Suppressor macrophage treated with lipopolysaccharide for 4 hours (primary cell): Measurements from ENCODE around the gene PVALEF.
A peak's percentile ranks its signal among the peaks of the same experiment; 100 is the strongest.
"Not testable (repeated sequence)": the region's sequence is repeated elsewhere in the genome, so short reads cannot be mapped to it uniquely, and the experiment has no call there.

Experiments
- DNase-seq: peaks from one replicate; pipeline ENCODE4 v3.0.0-alpha.2; 2020

Gene PVALEF

DNA sequence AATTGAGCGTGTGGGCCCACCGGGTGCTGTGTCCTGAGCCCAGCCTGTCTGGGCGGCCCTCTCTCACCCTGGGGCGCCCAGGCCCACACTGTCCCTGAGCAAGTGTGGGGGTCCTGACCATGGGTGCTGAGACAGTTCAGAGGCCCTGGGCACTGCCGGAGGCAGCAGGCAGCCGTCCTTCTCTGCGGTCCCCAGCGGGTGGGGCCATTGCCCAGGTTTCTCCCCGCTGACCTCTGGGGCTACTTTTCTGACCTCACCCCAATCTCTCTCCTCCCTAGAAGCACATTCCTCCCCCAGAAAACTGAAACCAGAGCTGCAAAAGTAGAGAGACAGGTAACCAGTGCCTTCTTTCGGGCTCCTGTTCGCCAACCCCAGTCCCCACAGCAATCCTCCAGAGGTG, 36.0 kb upstream of the PVALEF start:
- no peak for DNase-seq

DNA sequence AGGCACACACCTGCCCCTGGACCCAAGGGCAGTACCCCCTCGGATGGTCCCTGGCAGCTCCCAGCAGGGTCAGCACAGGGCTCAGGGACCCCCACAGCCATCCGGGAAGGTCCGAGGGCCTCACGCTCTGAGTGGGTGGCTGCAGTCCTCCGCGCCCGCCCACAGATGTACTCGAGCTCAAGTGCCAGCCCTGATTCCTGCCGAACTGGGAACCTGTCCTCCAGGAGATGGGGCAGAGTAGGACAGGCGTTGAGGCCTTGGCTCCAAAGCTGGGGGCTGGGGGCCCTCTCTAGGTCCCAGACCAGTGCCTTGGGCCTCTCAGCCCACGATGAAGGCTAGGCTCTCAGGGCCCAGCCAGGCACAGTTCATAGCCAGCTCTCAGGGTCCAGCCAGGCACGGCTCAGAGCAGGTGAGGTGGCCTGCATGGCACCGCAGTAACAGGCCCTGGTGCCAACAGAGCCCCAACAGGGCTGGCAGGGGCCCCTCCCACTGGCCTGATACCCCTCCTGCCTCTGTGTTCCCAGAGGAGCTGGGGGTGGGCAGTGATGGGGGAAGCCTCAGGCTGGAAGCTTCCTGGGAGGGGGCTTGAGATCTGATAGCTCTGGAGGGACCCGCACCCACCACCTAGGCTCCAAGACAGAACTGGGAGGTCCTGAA, 35.5 kb upstream of the PVALEF start:
- DNase-seq, result no peak

DNA sequence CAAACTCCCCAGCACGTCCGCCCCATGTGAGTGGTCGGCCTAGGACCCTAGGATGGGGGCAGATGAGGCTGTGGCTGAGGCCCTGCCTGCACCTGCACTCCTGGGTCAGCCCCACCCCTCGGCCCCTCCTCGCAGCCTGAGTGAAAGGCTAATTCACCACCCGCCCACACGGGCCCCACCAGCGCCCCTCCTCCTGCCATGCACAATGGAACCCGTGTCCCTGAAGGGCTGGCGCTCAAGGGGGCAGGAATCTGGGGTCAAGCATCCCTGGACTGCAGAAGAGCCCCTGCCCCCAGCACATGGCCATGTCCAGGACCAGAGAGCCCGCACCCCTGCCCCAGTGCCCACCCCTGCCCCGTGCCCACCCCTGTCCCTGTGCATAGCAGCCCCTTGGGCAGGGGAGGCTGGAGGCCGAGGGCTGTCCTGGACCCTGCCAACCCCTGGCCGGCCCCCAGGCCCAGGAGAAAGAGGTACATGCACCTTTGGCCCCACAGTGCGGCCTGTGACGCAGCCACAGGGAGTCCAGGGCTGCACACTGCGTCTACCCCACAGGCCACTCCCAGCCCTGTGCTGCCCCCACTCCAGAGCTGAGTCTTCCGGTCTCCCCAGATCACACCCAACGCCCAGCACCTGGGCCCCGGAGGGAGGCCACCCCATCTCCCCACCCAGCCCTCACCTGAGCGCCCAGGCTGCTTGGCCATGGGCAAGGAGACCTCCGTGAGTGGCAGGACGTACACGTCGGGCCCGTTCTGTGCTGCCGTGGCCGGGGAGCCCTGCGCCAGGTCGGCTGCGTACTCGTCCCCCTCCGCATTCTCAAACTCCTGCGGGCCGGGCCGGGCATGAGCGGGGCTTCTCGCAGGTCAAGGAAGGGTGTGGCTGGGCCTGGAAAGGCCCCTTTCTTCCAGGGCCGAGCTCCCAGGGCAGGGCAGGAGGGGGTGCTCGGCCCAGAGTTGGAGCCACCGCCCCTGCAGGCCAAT, 34.6 kb upstream of the PVALEF start:
- no peak for DNase-seq

DNA sequence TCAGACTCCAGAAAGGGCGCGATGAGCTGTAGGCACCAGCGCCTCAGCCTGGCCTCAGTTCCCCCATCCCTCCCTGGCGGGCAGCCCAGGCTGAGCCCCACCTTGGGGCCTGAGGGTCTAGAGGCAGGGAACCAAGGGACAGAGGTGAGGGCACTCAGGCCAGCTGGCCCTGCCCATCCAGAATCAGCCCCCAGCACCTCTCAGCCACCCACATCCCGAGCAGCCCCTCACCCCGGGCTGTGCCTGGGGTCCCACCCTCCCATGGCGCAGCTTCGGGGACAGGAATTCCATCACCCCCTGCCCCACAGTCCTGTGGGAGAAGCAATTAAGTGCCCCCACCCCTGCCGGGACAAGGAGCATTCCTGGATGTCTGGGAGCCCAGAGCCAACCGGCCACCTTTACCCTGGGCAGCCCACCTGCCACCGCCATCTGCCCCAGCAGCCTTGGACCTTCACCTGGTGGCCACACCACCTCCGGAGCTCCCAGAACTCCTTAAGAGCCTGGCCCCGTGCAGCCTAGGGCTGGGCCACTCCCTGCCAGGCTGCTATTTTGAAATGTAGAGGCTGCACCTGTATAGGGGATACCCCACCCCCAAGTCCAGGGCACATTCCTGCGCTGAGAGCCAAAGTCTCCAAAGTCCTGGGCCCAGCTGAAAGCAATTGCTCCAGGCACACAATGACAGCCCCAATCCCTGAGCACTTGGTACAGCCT, 33.7 kb upstream of the PVALEF start:
- no peak for DNase-seq

DNA sequence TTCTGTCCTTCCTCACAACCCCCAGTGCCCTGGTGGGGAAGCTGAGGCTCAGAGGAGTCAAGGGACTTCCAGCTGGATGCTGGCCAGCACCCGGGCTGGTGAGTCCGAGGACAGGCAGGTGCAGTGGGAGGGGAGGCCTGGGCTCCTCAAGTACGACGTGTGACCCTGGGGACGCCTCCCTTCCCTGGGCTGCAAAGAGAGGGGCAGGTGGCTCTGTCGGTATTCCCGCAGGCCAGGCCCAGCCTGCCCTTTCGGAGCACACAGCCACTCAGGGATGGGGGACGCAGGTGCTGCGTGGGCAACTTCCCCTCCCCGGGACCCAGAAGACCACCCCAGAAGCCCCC, 33.1 kb upstream of the PVALEF start:
- no peak for DNase-seq

DNA sequence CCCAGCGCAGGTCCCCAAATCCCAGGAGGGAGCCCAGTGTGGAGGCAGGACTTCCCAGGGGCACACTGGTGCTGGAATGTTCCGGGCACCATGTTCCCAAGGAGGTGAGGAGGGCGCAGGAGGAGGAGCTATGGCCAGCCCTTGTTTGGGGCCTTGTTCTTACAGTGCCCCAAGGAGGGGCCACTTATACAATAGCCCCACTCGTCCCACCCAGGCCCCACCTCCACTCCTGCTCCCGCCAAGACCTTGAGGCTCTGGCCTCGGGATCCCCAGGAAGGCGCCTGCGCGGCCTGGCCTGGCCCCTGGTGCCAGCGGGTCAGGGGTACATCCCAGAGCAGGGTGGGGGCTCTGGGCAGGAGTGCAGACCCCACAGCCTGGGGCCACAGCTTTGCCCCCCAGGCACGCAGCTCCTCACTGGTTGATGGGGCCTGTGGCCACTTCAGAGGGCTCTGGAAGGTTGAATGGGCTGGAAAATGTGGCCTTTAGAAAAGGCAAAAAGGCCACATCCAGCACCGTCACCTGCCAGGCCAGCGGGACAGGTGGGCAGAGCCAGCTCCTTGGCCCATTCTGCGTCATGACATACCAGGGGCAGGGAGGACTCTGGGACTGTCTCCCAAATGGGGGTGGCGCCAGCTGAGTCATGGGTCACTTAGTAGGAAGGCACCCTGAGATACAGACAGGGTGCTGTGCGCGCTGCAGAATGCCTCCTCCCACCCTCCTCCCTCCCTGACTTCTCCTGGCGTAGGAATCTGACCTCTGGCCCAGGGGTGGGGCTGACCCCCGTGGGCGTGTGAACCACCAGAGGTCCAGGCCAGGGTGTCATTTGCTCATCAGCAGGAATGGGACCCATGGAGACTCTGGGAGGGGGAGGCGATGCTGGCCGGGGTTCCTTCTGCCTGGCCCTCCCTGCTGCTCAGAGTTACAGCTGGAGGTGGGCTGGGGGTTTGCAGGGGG, 32.3 kb upstream of the PVALEF start:
- DNase-seq, result peak; percentile 23

DNA sequence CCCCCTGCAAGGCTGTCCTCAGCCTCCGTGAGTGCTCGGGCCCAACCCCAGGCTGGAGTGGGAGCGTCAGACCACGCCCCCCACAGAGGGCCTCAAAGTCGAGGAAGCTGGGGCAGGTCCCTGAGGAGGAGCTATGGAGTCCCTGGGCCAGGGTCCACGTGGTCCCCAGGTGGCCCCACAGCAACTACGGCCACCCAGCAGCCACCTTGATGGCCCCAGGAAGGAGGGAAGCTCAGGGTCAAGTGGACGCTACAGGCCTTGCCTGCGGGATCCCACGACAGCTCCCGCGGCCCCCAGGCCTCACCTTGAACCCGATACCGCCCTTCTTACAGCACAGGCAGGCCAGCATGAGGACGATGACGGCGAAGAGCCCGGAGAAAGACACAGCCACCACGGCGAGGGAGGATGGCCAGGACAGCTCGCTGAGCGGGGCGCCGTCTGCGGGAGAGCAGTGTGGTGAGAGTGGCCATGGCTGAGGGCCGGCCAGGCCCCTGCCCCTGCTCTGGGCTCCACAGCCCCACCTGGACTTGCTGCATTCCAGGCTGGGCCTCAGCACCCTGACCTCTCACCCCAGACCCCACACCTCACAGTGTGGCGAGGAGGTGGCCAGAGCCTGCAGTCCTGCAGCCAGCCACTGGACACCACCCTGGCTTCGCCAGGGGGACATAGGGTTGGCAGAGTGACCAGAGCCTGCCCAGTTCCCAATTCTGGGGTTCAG, 31.1 kb upstream of the PVALEF start:
- DNase-seq, result no peak

DNA sequence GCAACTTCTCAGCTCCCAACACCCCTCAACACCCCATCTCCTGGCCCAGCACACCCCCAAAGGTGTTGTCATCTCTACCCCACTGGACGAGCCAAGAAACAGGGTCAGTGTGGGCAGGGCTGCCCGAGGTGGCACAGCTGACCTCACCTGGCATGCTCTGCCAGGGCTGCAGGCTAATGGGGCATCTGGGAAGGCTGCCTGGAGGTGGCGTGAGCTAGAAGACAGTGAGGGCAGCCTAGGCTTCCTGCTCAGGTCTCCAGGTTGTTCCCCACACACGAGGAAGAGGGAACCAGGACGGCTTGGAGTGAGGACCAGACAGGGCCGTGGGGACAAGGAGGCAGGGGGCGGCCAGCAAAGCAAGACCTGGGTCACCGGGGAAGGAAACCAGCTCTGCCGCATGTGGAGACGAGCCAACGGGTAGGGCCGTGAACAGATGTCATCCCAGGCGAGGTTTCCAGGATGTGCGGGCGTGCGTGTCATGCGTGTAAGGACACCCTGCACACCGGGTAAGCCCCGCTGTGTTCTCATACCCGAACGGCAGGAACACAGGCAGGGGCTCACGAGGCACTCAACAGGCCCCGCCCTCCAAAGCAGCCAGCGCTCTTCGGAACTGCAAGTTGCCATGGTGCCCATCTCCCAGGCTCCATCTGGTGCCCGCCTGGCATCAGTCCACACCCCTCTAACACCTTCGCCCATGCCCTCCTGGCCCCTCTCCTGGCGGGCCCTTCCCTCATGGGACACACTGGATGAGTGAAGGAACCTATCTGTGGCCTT, 29.6 kb upstream of the PVALEF start:
- no peak for DNase-seq

DNA sequence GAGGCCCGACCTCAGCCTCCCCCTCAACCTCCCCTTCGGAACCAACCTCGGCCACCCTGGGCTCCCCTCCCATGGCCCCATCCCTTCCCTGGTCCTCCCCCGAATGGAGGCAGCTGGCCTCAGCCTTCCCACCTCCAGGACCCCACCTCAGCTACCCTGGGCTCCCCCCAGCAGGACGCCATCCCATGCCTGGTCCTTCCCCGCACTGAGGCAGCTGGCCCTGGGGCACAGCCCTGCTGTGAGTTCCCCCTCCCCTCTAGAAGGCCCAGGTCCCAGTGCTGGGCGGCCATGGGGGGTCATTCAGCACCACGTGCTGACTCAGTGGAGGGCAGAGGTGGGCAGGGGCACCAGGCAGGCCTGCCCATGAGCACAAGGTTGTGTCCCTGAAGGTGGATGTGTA, 28.9 kb upstream of the PVALEF start:
- no peak for DNase-seq

DNA sequence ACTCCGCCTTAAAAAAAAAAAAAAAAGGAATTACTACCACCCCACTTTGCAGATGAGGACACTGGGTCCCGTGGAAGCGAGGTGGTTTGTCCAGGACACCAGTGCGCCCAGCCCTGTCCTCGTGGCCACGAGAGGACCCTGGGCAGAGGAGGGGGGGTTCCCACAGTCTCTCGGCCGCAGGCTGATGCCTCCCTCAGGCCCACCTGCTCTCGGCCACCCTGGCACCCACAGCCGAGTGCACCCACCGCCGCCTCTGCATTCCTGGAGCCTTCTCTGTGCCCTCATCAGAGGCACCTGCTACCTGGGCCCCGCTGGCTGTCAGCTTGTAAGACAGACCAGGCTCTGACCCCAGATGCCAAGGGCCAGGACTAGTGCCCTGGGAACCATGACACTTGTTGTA, 28.1 kb upstream of the PVALEF start:
- DNase-seq, result no peak

DNA sequence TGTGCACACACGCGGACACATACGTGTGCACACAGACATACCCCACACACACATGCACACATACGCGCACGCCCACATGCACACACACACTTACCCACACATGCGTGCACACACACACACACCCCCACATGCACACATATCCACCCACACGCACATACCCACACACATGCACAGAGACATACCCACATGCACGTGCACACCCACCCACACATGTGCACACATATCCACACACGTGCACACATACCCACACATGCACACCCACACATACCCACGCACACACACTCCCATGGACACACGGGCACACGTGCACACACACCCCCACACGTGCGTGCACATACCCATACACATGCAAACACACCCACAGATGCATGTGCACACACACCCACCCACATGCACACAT, 27.2 kb upstream of the PVALEF start:
- DNase-seq, result no peak

DNA sequence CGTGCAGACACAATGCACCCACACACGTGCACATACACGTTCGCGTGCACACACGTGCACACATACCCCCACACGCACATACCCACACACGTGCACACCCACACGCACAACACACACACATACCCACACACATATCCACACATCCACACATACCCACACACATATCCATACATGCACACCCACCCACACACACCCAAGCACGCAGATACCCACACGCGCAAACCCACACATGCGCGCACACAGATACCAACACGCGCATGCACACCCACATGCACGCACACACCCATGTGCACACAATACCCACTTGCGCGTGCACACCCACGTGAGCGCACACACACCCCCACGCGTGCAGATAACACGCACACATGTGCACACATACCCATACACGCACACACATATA, 26.8 kb upstream of the PVALEF start:
- no peak for DNase-seq

DNA sequence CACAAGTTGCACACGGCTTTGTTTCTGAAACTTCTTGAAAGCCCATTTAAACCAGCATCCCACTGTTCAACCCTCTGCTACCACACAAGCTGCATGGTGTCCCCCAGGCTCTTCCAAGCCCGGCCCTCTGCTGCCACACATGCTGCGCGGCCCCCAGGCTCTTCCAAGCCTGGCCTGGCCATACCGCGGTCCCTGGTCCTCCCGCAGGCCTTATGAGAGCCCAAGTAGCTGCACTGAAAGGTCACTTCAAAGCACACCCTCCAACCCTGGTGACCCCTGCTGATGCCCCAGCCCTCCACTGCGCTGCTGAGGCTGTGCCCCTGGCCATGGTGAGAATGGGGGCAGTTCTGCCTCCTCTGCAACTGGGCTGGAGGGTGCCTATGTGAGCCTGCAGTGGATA, 25.9 kb upstream of the PVALEF start:
- DNase-seq, result no peak

DNA sequence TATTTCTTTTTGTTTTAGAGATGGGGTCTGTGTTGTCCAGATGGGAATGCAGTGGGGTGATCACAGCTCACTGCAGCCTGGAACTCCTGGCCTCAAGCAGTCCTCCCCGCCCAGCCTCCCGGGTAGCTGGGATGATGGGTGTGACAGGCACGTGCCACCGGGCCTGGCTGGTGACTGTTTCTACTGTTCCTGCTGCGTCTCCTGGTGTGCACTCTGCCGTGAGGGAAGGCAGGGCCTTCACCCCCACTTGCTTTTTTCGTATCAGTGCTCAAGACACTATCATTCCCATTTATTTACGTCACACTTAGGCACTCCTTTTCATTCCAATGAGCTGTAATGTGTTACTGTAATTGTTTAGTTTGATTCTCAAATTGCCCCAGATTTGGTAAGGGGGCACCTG, 25.3 kb upstream of the PVALEF start:
- no peak for DNase-seq

DNA sequence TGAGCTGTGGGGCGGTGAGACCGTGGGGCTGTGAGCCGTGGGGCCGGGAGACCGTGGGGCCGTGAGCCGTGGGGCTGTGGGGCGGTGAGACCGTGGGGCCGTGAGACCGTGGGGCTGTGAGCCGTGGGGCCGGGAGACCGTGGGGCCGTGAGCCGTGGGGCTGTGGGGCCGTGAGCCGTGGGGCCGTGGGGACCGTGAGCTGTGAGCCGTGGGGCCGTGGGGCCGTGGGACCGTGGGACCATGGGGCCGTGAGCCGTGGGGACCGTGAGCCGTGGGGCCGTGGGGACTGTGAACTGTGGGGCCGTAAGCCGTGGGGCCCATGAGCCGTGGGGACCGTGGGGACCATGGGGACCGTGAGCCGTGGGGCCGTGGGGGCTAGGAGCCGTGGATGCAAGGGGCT, 24.6 kb upstream of the PVALEF start:
- DNase-seq, result no peak

DNA sequence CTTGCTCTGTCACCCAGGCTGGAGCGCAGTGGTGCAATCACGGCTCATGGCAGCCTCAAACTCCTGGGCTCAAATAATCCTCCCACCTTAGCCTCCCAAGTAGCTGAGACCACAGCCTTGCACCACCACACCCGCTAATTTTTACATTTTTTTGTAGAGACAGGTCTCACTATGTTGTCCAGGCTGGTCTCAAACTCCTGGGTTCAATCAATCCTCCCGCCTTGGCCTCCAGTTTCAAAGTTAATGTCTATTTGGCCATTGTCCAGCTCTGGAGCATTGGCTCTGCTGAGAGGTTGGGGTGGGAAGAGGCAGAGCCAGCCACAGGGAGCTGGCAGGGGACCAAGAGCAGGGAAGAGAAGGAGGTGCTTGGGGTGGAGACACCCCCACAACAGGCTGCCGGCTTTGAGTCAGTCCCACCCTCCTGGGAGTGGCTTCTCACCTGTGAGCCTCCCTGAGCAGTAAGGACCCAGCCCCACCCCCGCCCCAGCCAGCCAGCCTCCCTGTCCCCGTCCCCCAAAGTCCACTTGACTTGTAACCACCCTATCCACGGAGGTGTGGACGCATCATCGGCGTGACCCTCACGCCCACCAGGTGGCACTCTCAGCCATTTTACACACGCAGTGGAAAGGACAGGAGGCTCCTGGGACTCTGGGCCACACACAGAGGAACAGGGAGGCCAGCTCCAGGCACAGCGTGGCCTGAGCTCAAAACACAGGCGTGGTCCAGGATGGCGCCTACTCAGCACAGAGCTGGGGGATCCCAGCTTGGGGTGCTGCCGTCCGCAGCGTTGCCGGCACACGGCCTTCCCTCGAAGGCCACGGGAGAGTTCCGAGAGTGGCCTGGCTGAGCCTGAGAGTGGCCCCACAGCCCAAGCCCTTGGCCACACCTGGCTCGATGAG, 22.8 kb upstream of the PVALEF start:
- peak; percentile 89 for DNase-seq

DNA sequence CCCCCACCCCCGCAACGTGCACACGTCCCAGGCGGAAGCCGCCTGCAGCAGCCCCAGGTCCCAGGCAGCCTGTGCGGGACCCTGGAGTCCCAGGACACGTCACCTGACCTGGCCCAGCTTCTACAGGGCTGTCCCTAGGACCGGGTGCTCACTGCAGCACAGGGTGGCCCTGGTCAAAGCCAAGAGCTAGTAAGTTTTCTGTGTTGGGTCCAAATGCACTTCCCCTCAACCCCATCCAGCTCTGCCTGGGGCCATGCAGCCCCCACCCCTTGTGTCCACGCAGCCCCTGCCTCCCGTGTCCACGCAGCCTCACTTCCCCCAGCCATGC, 22.1 kb upstream of the PVALEF start:
- no peak for DNase-seq

DNA sequence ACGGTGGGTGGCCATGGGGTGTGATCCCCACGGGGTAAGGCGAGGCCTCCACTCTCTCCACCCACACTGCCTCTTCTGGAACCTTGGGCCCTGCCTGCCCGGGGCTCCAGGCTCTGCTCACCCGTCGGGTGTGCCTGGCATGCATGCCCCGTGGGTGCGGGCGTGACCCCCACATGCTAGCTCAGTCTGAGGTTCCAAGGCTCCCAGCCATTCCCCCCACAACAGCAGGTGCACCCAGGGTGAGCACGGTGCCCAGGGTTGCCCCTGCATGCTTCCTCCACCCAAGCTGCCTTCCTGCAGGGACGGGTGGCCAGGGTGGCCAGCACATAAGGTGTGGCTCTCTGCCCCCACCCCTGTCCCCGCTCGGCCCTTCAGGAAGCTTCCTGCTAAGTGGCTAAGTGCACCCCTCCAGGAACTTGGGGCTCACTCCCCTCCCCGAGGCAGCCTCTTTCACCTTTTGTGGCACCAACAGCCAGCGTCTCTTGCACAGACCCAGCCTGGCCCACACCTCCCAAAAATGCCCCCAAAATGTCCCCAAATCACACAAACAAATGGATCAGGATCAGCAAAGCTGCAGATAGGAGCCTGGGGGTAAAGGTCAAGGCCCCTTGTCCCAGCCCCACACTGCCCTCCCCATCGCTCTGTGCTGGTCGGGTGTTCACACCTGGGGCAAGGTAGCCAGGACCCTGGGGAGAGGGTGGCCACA, 21.4 kb upstream of the PVALEF start:
- DNase-seq, result no peak

DNA sequence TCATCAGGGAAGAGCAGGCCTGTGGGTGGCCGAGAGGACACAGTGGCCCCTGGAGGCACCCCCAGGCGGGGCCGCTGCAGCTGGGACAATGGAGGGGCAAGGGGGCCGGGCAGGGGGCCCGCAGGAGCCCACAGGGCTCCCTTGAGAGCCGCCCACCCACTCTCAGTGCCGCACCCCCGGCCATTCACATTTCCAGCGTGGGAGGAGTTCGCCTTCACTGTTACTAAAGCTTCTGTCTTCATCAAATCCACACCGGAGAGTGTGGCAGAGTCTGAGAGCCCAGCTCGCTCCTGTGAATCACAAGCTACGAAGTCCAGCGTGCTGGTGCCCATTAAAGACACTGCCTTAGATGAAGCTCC, 20.9 kb upstream of the PVALEF start:
- no peak for DNase-seq

DNA sequence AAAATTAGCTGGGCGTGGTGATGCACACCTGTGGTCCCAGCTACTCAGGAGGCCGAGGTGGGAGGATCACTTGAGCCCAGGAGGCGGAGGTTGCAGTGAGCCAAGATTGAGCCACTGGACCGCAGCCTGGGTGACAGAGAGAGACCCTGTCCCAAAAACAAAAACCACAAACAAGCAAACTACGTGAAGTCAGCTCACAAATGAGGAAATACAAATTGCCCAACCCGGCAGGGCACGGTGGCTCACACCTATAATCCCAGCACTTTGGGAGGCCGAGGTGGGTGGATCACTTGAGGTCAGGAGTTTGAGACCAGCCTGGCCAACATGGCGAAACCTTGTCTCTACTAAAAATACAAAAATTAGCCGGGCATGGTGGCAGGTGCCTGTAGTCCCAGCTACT, 19.1 kb upstream of the PVALEF start:
- not testable (repeated sequence) for DNase-seq
